Activated CD8-positive, alpha-beta memory T cell treated with anti-CD3 and anti-CD28 coated beads for 36 hours (primary cell): ENCODE data around the gene DDN. TPM values are rescaled to one million over a fixed set of nuclear protein-coding genes. Genes with fewer than 3 reads are reported as not detected.

Experiments
- CTCF ChIA-PET: fragments of 350-600 bp; sonication (Branson Sonifier 250); formaldehyde crosslinking; loops from one replicate; lab custom pipeline; 2021; ENCODE audit warnings: antibody characterized with exemption; lab: Charles Lee
- POLR2A ChIA-PET: fragments of 350-600 bp; sonication (Branson Sonifier 250); formaldehyde crosslinking; loops from one replicate; lab custom pipeline; 2021; ENCODE audit warnings: antibody characterized with exemption; lab: Charles Lee
- total RNA-seq, 2 experiments: library from RNA; stranded (reverse); gene quantifications; one replicate each; pipeline ENCODE4 v1.2.3, GENCODE V29; 2021

Gene DDN
- total RNA-seq, 2 experiments from 2014 or later, result 1.2 TPM

DNA sequence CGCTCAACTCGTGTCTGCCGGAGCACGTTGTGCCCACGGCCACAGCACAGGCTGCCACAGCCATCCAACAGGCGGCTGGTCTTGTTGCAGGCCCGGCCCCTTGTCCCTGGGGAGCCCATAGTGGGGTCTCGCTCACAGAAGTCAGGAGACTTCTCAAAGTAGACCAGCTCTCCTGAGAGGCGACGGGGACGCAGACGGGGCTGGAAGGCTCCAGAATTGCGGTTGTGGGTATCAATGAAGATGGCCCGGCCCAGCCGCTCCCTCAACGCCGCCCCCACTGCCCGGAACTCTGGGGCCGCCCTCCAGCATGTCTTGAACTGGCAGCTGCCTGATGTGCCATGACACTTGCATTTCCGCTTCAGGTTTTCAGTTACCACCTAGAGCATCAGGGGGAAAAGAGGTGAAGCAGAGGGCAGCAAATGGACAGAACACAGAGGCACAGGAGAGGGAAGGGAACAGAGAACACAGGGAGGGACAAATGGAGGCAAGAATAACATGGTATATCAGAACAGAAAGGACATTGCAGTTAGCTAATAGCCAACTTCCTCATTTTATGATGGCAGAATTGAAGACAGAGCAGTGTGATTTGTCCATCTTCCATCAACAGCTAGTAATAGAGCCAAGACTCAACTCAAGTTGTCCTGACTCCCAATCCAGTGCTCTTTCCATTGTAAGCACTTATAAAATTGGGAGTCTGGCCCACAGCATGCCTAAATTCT lies 32.8 kb downstream of the DDN start:
- CTCF ChIA-PET, result interaction anchor here (0.7 to 5.0 kb wide), 6 partner anchors 9 to 78 kb away, joined by 3 to 43 read pairs (median 3); partner anchors contain the start of genes ARF3 and WNT1
- POLR2A ChIA-PET, result no interaction called here

GRCh38 chr12:48965298-48965838 lies 33.8 kb downstream of the DDN start:
- ChIA-PET POLR2A (no interaction called here), CTCF (interaction anchor here (1.2 to 5.0 kb wide), 2 partner anchors 14 kb away, joined by 3 to 43 read pairs; partner anchors contain the start of gene WNT1)

GRCh38 chr12:48961801-48962200 lies 37.4 kb downstream of the DDN start:
- ChIA-PET CTCF (interaction anchor here (2.1 kb wide), 1 partner anchor 16 kb away, joined by 6 read pairs; the partner anchor contains the start of gene WNT1), POLR2A (no interaction called here)

- ChIA-PET CTCF (interaction anchor here (2.1 kb wide), 1 partner anchor 16 kb away, joined by 6 read pairs; the partner anchor contains the start of gene WNT1), POLR2A (no interaction called here)
These were observed 37.8 kb downstream of the DDN start for GRCh38 chr12:48961331-48961730.

GRCh38 chr12:48960834-48961233 lies 38.3 kb downstream of the DDN start:
- CTCF ChIA-PET, result interaction anchor here (2.1 kb wide), 1 partner anchor 17 kb away, joined by 6 read pairs; the partner anchor contains the start of gene WNT1
- POLR2A ChIA-PET, result no interaction called here

GRCh38 chr12:48958049-48958388 lies 41.2 kb downstream of the DDN start:
- CTCF ChIA-PET, result interaction anchor here (1.0 to 2.6 kb wide), 12 partner anchors 8 to 105 kb away, joined by 3 to 12 read pairs (median 6); partner anchors contain the start of genes DDX23, WNT1 and WNT10B
- POLR2A ChIA-PET, result interaction anchor here (0.6 to 1.0 kb wide), 3 partner anchors 13 to 257 kb away, joined by 3 read pairs; partner anchors contain the start of gene WNT10B

DNA sequence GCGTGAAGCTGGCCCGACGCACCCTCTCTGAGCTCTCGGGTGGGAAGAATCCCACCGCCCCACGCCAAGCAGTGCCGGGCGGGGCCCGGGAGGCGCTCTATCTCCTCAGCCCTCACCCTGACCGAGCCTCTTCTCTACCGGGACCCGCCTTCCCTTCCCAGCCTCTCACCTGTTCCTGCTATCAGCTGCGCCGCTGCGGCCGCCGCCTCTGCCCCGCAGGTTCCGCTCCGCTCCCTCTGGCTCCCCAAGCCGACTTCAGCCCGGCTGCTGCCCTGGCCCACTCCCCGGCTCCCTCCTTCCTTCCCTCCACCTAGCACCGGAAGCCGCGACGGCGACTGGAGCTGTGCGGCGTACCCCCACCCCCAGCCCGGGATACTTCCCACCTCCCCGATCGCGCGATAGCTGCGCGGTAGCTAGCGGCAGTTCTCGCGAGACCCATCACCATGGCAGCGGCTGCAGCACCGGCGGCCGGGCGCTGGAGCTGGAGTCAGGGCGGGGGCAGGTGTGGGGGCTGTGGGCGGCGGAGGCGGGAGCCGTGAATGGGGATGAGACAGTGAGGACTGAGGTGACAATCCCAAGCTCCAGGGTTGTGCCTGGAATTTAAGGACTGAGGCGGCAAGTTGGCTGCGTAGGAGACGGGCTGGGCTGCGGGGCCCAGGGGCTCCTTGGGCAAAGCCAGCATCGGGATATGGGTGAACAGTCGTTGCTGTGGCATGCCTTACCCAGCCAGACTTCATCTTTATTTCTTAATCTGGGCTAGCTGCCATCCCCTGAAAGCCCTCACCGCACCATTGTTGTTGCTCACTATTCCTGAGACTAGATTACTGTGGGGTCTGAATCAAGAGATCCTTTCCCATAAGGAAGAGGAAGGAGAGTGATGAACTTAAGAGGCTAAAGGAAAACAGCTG lies 41.8 kb downstream of the DDN start, which contains the start of gene ARF3:
Gene ARF3 (minus strand): TSS at position 347 of the 908 bp plus-strand sequence. CDS start 16,392 bp downstream, outside the sequence.
- POLR2A ChIA-PET, result interaction anchor here (0.6 to 1.0 kb wide), 6 partner anchors 14 to 1547 kb away, joined by 3 to 5 read pairs (median 3); partner anchors contain the start of genes DIP2B, TUBA1B and WNT10B
- CTCF ChIA-PET, result interaction anchor here (0.6 to 2.6 kb wide), 13 partner anchors 9 to 204 kb away, joined by 3 to 12 read pairs (median 5); partner anchors contain the start of genes DDX23, WNT1 and WNT10B

GRCh38 chr12:48956279-48957140 lies 42.7 kb downstream of the DDN start:
- ChIA-PET POLR2A (interaction anchor here (0.6 to 1.3 kb wide), 3 partner anchors 14 to 1548 kb away, joined by 3 to 5 read pairs (median 4); partner anchors contain the start of genes DIP2B and TUBA1B), CTCF (interaction anchor here (1.0 to 2.6 kb wide), 12 partner anchors 9 to 104 kb away, joined by 3 to 12 read pairs (median 4); partner anchors contain the start of genes DDX23, WNT1 and WNT10B)

DNA sequence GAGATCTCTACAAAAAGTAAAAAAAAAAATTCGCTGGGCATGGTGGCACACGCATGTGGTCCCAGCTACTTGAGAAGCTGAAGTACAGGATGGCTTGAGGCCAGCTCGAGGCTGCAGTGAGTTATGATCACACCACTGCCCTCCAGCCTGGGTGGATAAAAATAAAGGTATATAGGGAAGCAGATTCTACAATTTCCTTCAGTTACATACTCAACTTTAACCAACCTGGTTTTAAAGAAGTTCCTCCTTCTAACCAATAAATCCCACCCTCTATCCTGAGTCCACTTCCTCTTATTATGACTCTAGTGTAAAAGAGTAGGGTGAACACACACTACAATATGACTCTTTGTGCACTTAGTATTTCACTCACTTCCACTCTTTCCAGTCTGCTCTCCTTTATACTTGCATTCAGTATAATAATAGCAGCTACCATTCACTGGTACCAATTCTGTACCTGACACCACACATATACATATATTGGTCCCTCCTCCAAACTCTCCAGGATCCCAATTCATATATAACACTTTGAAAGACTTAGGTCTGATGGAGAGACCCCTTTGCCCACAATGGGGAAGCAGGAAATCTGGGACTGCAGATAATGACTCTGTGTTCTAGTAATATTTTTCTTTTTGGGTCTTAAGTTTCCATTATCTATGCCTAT lies 44.2 kb downstream of the DDN start:
- POLR2A ChIA-PET, result interaction anchor here (1.3 kb wide), 1 partner anchor 15 kb away, joined by 5 read pairs; no protein-coding TSS in a partner anchor
- CTCF ChIA-PET, result interaction anchor here (1.1 to 1.5 kb wide), 3 partner anchors 18 to 42 kb away, joined by 3 read pairs; no protein-coding TSS in a partner anchor

- POLR2A ChIA-PET, result no interaction called here
- CTCF ChIA-PET, result interaction anchor here (1.6 to 1.8 kb wide), 2 partner anchors 29 to 34 kb away, joined by 4 to 5 read pairs; partner anchors contain the start of gene FKBP11
These were observed 45.1 kb downstream of the DDN start for GRCh38 chr12:48954061-48954460.

- CTCF ChIA-PET, result interaction anchor here (0.8 to 1.8 kb wide), 7 partner anchors 9 to 138 kb away, joined by 3 to 5 read pairs (median 3); partner anchors contain the start of gene FKBP11
- POLR2A ChIA-PET, result no interaction called here
These were observed 46.5 kb downstream of the DDN start for GRCh38 chr12:48952691-48953090.

- ChIA-PET POLR2A (no interaction called here), CTCF (interaction anchor here (1.2 to 1.8 kb wide), 2 partner anchors 10 to 19 kb away, joined by 3 read pairs; partner anchors contain the start of gene ARF3)
These were observed 51.4 kb downstream of the DDN start for GRCh38 chr12:48947727-48948126.

GRCh38 chr12:48946943-48947342 lies 52.2 kb downstream of the DDN start:
- ChIA-PET POLR2A (no interaction called here), CTCF (interaction anchor here (0.6 to 1.8 kb wide), 5 partner anchors 10 to 49 kb away, joined by 3 to 5 read pairs (median 3); partner anchors contain the start of genes ARF3 and WNT1)

DNA sequence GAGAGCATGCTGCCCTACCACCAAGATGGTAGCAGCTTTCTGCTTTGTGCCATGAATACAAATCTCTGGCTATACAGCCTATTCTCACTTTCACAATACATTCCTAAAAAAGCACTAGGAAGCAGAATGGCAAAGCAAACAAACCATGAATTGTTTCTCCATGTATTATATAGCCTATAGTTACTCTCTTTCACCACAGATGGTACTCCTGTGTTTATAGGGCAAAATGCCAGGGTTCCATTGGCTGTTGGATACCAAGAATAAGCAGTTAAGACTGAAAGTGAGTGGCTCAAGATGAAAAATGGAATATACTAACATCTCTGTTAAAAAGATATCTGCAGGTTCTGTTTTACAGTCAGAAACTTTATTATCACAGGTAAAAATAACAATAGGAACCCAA lies 53.0 kb downstream of the DDN start:
- CTCF ChIA-PET, result interaction anchor here (1.2 to 1.8 kb wide), 2 partner anchors 32 to 49 kb away, joined by 3 to 4 read pairs; partner anchors contain the start of gene WNT1

More for the DNA sequence above, 53.0 kb downstream of the DDN start:
- POLR2A ChIA-PET, result no interaction called here
